ENCODE data around the gene SPATA2.
A peak's percentile ranks its signal among the peaks of the same experiment; 100 is the strongest.
"Not testable (repeated sequence)": the region's sequence is repeated elsewhere in the genome, so short reads cannot be mapped to it uniquely, and the experiment has no call there.

SPATA2 gene

GRCh38 chr20:49899541-49900383 is 15.6 kb downstream of the SPATA2 start:
- no peak for DNase-seq

- no peak for DNase-seq
Measured at GRCh38 chr20:49896204-49896603, 19.1 kb downstream of the SPATA2 start.

DNA sequence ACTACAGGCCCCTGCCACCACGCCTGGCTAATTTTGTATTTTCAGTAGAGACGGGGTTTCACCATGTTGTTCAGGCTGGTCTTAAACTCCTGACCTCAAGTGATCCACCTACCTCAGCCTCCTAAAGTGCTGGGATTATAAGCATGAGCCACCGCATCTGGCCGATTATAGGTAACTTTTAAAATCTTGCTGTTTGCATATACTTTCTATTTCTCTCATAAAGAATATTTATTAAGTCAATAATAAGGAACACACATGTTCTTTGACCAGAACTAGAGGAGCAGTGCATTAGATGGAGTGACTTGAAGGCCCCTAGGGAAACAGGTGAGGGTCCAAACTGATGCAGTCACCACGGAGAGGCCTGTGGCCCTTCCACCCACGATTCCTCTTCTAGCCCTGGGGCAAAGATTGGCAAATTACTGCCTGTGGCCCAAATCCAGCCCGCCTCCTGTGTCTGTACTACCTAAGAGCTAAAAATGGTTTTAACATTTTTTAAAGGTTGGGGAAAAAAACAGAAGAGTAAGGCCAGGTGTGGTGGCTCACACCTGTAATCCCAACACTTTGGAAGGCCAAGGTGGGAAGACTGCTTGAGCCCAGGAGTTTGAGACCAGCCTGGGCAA is 19.7 kb downstream of the SPATA2 start:
- not testable (repeated sequence) for DNase-seq

DNA sequence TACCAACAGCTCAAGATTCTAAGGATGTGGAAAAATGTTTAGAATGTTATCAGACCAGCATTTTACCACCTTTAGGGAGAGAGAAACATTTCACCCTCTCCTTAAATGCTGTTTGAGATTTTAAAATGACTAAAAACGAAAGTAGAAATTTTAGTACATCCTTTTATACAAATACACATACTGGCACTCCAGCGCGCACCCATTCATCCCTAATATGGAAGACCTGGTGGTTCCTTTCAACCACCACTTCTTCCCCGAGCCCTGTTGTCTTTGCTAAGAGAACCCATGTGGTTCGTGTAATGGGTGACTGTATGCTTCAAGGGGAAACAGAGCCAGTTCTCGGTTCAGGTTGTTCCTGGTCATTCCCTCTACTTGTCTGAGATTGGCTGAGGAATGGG is 21.3 kb downstream of the SPATA2 start:
- no peak for DNase-seq

DNA sequence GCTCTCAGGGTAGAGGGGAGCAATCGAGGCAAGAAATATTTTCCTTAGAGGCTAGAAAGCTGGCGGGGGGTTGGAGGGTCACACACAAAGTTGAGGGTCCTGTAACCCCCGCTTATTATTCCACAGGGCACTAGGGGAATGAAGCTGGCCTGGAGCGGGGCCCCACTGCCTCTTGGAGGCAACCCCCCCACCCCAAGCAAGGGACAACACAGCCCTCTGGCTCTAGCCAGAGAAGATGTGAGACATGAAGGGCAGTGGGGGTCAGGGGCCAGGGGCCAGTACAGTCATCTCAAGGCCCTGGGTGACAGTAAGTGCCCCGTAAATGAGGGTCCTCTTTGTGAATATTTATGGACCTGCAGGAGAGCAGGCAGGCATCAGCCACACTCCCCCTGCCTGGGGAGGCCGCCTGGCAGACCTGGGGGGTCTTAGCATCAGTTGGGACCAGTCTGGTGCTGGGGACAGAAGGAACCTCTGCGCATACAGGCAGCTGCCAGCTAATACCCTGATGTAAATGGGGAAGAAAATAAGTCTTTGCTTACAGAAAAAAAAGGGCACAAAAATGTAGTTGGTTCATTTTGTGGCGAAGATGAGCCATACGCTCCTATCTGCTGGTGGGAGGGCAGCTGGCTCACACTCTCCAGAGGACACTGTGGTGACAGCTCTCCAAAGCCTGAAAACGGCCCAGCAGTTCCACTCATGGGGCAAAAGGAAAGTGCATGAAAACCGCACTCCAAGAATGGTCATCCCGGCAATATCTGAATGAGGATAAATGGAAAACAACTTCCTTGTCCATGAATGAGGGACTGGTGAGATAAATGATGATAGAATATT is 21.9 kb downstream of the SPATA2 start:
- peak; percentile 24 to 36 for DNase-seq

GRCh38 chr20:49892817-49893216 is 22.5 kb downstream of the SPATA2 start:
- no peak for DNase-seq

DNA sequence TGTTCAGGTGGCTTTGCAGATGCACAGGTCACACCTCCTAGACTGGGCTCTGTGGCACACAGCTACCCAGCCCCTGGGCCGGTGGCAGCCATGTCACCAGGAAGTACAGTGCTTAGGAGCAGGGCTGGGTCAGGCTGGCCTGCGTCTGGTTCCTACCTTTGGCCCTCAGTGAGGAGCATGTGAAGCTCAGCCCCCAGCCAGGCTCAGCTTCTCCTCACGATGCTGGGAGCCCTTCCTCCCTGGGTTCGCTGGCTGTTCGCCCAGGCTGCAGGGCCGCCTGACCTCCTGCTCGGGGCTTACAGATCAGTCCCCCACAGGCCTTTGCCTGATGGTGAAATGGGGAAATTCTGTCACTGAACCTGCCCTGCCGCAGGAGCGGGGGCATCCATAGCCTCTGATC is 23.1 kb downstream of the SPATA2 start:
- no peak for DNase-seq

GRCh38 chr20:49891476-49892110 is 23.7 kb downstream of the SPATA2 start:
- no peak for DNase-seq

DNA sequence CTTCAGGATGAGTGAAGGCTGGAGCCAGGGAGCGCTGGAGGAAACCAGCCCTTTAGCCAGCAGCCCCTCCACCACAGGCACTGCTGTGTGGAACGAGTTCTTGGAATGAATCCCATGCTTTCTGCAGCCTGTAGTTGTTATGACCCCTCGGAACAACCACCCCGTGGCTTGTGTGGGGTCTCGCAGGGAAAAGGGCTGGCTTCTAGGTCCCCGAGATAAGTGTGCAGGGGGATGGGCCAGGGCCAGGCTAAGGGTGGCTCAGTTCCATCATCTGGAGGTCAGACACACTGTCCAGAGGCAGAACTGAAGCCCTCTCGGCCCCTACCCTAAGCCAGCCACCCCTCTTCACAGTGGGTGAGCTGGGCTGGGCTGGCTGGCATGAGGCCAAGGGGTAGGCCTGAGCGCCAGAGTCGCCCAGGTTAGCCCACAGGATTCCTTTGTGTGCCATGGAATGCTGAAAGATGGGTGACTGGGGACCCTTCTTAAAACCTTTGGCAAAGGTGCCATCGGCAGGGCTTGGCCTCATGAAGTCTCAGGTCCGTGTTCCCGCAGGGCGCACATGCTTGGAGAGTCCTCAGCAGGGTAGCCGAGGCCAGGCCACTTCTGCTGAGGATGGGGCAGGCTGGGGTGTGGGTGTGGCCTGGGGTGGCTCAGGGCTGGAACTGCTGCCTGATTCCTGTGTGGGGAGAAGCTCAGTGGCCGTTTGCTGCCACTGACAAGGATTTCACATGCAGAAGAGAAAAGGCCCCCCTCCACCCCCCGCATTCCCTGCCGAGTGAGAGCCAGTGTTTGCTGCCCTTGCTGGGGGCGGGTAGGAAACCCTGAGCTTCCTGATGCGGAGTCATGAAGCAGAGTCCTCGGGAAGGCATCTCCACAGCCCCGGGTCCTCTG is 24.6 kb downstream of the SPATA2 start:
- no peak for DNase-seq

DNA sequence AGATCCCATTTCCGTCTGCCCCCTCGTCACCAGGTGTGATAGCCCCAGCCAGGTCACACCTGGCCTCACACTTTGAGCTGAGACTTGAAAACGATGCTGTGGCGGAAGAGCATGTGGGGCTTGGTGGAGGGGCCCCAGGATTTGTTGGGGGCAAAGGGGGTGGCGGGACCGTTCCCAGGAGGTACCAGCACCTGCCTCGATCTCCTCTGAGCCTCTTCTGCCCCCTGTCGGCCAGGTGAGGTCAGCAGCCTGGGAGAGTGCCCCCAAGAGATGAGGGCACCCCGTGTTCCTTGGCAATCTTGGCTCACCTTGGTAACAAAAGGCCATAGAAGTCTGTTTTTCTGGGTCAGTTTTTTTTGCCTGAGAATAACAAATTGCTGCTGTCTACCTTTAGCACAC is 25.4 kb downstream of the SPATA2 start:
- DNase-seq = no peak

- DNase-seq = no peak
Measured at GRCh38 chr20:49889001-49889934, 26.1 kb downstream of the SPATA2 start.

GRCh38 chr20:49888212-49889000 is 26.9 kb downstream of the SPATA2 start:
- DNase-seq = peak; percentile 39 to 41

- DNase-seq = no peak
Measured at GRCh38 chr20:49887251-49888211, 27.8 kb downstream of the SPATA2 start.

- DNase-seq = no peak
Measured at GRCh38 chr20:49886571-49887213, 28.6 kb downstream of the SPATA2 start.

DNA sequence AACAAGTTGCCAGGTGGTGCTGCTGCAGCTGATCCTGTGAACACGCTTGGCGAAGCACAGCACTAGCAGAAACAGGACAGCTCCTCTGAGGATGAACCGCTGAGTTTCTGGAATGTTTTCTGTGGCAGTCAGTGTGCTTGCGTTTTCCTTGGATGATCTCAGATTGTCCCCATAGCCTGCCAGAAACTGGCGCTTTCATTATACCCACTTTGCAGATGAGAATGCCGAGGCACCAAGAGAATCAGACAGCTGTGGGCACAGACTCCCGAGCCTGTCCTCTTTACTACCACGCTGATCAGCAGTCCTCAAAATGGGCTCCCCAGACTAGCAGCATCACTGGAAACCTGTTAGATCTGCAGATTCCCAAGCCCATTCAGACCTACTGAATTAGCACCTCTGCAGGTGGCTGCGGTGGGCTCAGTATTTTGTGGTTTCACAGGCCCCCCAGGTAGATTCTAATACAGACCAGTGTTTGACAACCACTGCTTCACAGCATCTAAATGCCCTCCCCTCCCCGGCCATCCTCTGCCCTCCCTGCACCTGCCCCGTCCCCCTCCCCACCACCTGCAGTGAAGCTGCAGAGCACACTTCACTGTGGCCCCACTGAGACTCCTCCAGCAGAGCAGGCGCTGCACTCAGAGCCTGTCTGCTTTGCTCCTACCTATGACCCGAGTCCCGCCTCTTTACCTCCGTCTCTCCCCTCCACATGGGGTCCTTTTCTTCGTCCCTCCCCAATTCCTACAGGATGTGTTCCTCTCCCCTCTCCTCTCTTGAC is 29.6 kb downstream of the SPATA2 start:
- no peak for DNase-seq

DNA sequence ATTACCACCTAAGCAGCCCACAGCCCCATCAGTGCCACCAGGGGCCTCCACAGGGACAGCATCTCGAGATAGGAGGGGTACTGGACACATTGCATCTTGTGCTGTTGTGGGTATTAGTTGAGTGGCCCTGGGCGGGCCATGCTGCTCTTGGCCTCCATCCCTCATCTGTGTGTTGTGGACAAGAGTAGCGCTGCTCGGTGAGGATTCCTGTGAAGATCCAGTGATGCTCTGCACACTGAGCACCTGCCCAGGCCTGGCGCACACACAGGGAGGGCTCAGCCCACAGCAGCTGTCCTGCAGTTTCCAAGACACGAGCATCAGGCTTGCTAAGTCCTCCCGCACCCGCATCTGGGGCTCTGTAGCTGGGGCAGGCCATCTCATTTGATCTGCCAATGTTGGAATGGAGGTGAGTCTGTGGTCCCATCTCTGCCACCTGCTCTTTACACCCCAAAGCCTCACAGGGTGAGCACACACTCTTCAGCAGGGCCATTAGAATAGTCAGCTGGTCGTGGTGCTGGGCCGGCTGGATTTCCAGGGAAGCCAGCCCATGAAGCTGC is 32.0 kb downstream of the SPATA2 start:
- DNase-seq = no peak
